Ramos (cell line): Measurements from ENCODE around the gene GTF2A2.
"Not testable (repeated sequence)": the region's sequence is repeated elsewhere in the genome, so short reads cannot be mapped to it uniquely, and the experiment has no call there.

Source experiments
- in situ Hi-C: fragments of 300-500 bp; cut with MboI; formaldehyde crosslinking; loops from one replicate; pipeline ENCODE4 v1.14.3; 2022; ENCODE audit warnings: low sequenced_read_pairs; ENCODE audit not compliant: unreplicated experiment

Gene GTF2A2

DNA sequence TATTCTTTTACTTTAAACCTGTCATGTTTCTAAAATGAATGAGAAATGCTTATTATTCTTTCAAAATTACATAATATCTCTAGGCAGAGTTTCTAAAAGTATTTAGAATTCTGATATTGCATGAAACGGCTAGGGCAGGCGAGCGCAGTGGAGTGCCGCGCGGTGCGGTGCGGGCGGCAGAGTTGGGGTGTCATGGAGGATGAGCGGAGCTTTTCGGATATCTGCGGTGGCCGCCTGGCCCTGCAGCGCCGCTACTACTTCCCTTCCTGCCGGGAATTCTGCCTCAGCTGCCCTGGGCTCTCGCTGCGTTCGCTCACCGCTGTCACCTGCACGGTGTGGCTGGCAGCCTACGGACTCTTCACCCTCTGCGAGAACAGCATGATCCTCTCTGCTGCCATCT is 19.2 kb upstream of the GTF2A2 start:
- in situ Hi-C loops: no loop called here

DNA sequence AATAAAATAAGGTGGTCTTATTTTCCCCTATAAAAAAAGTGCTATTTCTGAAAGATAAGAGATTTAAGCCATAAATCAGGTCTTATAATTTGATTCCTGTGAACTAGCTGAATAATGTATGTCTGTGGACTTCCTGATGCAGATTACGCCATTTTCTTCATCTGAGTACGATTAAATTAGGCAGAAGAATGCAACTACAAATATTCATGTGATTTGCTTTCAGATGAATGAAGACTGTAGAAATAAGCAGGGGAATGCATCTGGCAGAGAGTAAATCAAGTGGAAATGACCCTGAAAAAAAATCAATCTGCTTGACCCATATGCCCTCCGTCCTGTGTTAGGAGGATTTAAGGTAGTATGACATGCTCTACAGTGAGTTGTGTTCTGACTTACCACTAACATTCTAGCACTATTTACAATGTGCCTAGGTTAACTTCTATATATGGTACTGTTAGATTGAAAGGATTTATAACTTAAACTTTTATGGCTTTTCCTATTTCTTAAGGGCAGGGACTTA is 17.1 kb upstream of the GTF2A2 start:
- in situ Hi-C loops: no loop called here

DNA sequence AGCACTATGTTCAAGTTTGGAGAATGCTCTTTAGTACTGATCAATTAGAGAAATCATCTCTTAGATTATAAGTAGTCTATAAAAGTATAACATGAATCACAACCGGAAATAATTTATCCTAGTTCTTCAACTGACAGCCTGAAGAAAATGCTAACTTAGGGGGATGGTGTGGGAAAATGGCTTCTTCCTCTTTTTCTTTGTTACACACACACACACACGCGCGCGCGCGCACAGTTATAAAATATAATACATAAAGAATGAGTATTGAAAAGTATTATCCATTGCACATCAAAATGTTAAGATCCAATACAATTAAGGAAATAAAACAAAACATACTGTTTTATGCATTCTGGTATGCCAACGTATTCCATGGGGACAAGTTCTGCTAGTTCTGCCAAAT is 11.2 kb upstream of the GTF2A2 start:
- in situ Hi-C loops: no loop called here

DNA sequence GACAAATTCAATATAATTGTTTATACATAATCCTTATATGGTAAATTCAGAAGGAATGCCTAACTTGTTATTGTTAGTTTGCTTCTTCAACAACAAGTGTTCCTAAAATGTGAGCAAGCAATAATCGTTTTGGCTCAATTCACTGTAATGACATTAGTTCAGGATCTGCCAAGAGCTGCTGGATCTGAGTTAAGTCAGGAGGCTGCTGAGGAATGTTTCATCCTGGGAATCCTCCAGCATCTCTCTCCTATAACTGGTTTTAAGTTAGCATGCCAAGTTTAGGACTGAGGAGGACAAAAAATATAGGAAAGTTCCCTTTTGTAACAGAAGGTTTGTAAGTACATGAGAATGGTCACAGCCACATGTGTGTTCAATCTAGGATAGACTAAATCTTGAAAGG is 4.9 kb upstream of the GTF2A2 start:
- in situ Hi-C loops: no loop called here

DNA sequence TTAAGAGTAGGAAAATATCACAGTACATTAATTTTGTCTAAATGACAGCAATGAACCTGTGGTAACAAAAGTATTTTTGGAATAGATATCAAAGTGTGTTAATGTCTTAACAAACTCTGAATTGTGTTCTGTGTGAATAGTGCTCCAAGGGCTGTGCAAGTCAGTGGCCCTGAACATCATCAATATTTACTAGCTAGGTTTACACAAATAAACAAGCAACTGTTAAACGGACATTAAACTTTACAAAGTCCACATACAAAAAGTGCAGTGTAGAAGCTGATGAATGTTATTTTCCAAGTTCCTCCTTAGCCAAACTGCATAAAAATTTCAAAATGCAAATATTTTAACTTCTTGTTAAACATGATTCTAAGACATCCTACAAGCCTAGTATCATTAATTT is 2.1 kb upstream of the GTF2A2 start:
- in situ Hi-C loops: no loop called here

DNA sequence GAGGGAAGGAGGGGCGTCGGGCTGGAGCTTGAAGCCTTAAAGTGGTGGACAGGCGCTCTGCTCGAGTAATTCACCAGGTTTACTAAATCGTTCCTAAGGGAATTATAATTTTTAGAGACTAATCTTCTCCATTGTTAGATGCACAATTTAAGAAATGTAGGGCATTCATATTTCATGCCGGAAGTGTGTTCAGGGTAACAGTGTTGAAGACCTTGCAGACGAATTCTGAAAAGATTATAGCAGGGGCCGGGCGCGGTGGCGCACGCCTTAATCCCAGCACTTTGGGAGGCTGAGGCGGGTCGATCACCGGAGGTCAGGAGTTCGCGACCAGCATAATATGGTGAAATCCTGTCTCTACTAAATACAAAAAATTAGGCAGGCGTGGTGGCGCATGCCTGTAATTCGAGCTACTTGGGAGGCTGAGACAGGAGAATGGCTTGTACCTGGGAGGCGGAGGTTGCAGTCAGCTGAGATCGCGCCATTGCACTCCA is 365 bp upstream of the GTF2A2 start:
- in situ Hi-C loops: no loop called here

DNA sequence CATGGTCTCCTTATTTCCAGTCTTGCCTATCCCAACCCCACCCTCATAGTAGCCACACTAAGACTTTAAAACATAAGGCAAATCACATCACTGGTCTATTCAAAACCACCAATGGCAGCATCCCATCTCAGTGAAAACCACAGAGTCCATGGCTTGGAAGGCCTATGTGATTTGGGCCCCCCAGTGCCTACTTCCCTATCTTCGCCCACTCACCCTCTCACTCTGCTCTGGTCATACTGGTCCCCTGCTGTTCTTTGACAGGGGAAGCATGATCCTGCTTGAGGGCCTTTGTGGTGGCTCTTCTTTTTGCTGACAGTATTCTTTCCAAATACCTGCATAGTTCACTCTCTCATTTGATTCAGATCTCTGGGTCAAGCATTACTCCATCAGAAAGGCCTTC is 3.3 kb downstream of the GTF2A2 start:
- in situ Hi-C loops: no loop called here

DNA sequence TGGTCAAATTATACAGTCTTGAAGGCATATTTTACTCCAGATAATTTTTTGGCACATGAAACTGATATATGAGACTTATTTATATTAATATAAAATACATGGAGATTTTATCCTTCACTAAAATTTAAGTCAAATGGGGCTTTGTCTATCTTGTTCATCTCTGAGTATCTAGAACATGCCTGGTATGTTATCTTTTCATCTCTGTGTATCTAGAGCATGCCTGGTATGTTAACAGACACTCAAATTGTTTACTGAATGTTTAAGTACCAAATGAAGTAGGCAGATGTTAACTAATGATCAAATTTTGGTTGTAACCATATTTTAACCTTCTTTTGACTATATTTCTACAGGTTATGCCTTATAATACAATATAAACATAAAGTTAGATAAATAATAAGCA is 7.7 kb downstream of the GTF2A2 start:
- in situ Hi-C loops: no loop called here

DNA sequence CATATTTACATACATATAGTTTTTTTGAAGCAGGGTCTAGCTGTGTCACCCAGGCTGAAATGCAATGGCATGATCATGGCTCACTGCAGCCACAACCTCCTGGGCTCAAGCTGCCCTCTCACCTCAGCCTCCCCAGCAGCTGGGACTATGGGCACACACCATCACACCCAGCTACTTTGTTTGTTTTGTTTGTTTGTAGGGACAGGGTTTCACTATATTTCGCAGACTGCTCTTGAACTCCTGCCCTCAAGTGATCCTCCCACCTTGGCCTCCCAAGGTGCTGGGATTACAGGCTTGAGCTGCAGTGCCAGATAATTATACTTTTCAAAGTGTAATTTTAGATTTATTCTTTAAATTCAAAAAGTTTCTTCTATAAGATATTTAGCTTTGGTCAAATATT is 10.2 kb downstream of the GTF2A2 start:
- in situ Hi-C loops: no loop called here

DNA sequence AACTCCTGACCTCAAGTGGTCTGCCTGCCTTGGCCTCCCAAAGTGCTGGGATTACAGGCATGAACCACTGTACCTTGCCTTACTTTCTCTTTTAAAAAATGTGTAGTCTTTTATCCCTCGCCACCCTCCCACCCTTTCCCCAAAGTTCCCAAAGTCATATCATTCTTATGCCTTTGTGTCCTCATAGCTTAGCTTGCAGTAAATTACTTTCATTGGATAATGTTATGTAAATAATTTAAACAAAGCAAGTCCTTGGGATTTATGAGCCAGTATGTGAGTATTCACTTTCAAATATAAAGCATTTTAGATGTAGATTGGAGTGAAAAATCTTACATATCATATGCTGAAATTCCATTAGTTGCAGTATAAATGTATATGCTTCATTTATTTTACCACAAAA is 11.0 kb downstream of the GTF2A2 start:
- in situ Hi-C loops: no loop called here

DNA sequence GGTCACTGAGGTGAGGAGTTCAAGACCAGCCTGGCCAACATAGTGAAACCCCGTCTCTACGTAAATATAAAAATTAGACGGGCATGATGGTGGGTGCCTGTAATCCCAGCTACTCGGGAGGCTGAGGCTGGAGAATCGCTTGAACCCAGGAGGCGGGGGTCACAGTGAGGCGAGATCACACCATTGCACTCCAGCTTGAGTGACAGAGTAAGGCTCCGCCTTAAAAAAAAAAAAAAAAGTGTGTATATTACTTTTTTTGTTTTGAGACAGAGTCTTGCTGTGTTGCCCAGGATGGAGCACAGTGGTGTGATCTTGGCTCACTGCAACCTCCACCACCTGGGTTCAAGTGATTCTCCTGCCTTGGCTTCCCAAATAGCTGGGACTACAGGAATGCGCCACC is 11.5 kb downstream of the GTF2A2 start:
- in situ Hi-C loops: not testable (repeated sequence)

DNA sequence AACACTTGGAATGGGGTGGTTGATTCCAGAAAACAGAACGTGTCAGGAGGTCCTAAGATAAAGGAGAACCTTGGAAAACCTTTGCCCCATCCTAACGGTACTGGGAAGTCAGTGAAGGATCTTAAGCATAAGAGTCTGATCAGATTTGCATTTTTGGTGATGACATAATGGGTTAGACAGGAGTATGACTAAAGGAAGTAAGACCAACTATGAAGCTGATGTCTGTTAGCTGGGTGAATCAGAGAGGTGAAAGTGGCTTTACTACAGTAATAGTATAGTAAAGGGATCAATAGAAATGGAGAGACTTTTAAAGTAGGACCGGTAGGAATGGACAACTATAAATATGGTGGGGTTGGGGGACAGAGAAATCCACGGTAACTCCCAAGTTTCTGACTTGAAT is 12.6 kb downstream of the GTF2A2 start:
- in situ Hi-C loops: no loop called here

DNA sequence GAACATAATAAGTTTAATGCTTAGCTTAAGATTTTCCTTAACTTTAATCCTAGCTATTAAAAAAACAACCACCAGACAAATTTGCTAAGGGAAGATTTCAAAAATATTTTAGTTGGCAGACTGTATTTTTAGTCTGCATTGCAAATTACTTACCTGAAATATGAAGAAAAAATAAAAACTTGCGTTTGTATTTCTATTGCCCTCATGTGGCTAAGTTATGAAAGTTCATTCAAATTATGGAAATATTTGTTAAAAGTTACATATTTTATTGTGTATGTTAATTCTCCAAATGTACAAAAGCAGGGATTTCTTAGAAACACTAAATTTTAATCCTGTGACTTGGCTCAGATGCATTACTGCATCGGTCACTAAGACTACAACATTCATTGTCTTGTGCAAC is 15.0 kb downstream of the GTF2A2 start:
- in situ Hi-C loops: no loop called here

DNA sequence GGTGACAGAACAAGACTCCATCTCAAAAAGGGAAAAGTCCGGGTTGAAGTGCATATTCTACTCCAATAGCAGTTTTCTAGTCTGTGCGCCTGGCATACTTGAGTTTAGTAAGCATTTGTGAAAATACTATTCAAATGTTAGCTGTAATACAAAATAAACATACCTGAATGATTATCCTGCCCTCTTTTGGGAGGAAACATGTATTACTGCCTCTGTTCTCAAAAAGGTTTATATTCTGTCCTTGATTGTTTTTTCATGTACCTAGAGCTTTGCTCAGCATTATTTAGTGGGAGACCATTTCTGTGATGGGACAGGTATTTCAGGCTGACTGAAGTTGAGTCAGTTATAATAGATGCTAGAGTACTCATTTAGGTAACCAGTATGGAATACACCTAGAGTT is 19.8 kb downstream of the GTF2A2 start:
- in situ Hi-C loops: not testable (repeated sequence)

DNA sequence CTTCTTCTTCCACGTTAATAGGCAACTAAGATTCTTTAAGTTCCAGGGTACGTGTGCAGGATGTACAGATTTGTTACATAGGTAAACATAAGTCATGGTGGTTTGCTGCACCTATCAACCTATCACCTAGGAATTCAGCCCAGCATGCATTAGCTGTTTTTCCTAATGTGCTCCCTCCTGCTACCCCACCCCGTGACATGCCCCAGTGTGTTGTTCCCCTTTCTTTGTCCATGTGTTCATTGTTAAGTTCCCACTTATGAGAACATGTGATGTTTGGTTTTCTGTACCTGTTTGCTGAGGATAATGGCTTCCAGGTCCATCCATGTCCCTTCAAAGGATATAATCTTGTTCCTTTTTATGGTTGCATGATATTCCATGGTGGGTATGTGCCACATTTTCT is 21.1 kb downstream of the GTF2A2 start:
- in situ Hi-C loops: no loop called here

DNA sequence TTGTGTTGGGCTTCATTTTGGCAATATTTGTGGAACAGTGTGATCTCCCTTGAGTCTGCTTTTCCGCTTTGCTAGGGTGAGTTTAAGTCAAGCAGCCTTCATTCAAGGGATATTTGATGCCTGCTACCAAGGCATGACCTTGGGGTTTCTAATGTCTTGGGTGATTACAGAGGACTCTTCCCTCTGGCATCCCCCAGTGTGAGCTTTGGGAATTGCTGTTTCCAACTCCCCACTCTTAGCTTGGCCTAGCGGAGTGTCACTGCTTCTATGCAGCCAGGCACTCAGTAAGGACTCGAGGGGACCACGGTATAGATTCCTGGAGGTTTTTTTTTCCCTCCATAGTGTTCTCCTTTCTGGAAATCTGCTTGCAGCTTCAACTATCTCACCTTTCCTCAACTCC is 24.6 kb downstream of the GTF2A2 start:
- in situ Hi-C loops: no loop called here

DNA sequence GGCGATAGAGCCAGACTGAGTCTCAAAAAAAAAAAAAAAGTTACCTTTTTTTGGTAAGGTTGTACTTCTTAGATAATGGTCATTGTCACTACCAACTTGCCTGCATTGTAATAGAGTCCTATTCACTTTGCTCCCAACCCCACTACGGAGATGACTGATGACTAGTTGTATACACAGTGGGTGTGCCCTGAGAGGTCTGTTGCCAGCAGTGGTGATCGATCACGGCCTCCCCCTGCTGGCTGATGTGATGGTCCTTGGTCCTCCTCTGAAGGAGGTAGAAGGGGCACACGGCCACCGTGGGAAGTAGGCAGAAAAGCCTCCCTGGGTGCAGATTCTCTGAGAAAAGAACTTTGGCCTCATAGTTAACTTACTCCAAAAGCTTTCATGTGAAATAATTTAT is 35.0 kb downstream of the GTF2A2 start:
- in situ Hi-C loops: no loop called here

DNA sequence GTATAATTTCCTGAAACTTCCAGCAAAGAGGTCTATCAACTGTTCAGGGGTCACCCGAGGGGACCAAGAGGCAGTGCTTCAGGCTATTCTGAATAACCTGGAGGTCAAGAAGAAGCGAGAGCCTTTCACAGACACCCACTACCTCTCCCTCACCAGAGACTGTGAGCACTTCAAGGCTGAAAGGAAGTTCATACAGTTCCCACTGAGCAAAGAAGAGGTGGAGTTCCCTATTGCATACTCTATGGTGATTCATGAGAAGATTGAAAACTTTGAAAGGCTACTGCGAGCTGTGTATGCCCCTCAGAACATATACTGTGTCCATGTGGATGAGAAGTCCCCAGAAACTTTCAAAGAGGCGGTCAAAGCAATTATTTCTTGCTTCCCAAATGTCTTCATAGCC is 38.9 kb downstream of the GTF2A2 start:
- in situ Hi-C loops: no loop called here

DNA sequence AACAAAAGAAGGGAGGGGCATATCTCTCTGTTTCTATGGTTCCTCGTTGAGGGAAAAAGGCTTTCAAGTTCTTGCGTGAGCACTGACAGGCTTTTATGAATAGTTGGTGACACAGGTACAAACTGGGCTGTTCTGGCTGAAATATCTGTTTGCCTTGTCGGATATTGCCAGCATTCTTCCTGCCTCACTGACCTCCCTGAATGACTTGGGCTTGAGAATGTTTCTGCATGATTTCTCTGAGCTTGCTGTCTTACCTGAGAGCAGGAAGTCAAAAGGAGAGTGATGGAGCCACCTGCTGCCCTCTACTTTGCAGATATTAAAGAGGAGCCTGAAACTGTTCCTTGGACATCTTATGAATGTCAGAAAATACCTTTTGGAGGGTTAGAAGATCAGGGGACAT is 40.9 kb downstream of the GTF2A2 start:
- in situ Hi-C loops: no loop called here

DNA sequence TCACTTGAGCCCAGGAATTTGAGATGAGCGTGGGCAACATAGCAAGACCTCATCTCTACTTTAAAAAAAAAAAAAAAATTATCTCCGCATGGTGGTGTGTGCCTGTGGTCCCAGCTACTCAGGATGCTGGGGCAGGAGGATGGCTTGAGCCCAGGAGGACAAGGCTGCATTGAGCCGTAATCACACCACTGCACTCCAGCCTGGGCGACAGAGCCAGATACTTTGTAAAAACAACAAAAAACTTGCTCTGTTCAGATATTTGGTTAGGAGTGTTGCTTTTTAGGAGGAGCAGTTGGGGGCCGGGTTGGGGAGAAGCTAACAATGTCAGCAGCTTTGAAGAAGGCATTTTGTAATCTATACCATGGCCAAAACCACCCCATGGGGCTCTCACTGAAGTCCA is 41.7 kb downstream of the GTF2A2 start:
- in situ Hi-C loops: no loop called here

DNA sequence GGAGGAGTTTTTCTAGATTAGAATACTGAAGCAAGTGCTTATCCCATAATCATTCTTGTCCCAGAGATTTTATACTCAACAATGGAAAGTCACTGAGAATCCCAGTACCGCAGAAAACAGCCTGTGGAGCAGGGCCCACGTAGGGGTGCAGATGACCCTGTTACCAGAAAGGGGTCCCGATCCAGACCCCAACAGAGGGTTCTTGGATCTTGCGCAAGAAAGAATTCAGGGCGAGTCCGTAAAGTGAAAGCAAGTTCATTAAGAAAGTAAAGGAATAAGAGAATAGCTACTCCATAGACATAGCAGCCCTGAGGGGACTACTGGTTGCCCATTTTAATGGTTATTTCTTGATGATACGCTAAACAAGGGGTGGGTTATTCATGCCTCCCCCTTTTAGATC is 43.2 kb downstream of the GTF2A2 start:
- in situ Hi-C loops: no loop called here

DNA sequence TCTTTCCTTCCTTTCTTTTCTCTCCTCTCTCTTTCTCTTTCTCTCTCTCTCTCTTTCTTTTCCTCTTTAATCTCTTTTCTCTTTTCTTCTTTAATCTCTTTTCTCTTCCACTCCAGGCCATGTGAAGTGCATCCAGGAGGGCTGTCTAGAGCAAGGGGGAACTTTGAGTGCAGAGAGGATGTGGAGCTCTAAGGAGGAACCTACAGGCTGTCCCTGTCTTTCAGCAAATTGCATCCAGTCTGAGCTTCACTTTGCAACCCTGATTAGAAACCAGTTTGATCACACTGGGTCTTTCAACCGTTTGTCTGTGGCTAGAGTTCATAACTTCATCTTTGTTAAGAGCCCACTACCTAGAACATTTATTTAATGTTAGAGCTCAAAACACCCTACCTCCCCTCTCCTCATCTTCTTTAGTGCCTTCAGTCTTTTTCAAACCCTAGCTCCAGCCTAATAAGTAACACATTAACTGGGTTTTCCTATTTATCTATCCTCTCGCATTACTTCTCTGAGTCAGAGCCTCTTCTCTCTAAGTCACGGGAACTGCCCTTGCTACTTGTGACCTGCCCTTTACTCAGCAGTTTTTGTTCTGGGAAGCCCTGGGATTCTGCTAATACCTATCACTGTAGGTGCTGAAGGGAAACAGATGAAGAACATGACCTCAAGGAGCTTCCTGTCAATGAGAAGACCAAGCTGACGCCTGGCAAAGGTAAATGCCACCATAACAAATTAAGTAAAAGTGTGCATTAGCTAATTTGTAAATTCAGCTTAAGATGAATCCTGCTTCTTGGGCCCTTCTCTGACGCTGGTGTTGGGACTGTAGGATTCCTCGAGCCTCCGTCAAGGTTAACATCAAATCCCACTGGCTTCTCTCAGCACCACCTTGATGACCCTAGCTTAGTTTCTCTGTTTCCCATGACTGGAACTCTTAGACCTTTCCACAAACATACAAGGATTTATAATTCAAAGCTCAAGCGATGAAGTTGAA is 45.7 kb downstream of the GTF2A2 start, which contains the start of gene GCNT3:
Gene GCNT3 (plus strand): TSS at position 508 of the 985 bp plus-strand sequence. CDS start 6,456 bp downstream, outside the sequence.
- in situ Hi-C loops: no loop called here
